T-helper 2 cell treated with Interferon-gamma antibody and Interleukin-4, amounts not matched to agents 5 μg/mL and 100 μg/mL, for 36 hours (primary cell): ENCODE measurements around the gene MYO9B.
A peak's percentile ranks its signal among the peaks of the same experiment; 100 is the strongest.

Source experiments
- DNase-seq: peaks from one replicate; pipeline ENCODE4 v3.0.0; 2021; ENCODE audit warnings: low spot score
- H3K27ac Mint-ChIP-seq: one replicate; pipeline ENCODE4 v1.8.0; 2021; ENCODE audit warnings: mild to moderate bottlenecking, mixed read lengths
- H3K27me3 Mint-ChIP-seq: one replicate; pipeline ENCODE4 v1.8.0; 2021; ENCODE audit warnings: low read depth, mixed read lengths
- H3K36me3 Mint-ChIP-seq: one replicate; pipeline ENCODE4 v1.8.0; 2021; ENCODE audit warnings: low read depth, mixed read lengths
- H3K4me1 Mint-ChIP-seq: one replicate; pipeline ENCODE4 v1.8.0; 2021; ENCODE audit warnings: low read depth, mixed read lengths
- H3K4me3 Mint-ChIP-seq: one replicate; pipeline ENCODE4 v1.8.0; 2022; ENCODE audit warnings: mild to moderate bottlenecking, moderate library complexity, mixed read lengths
- H3K9me3 Mint-ChIP-seq: one replicate; pipeline ENCODE4 v1.8.0; 2021; ENCODE audit warnings: mixed read lengths

MYO9B gene

GRCh38 chr19:17074634-17075034, 943 bp upstream of the MYO9B start:
- H3K4me3 Mint-ChIP-seq, result peak overlapping the region; percentile 100
- H3K9me3 Mint-ChIP-seq, result no peaks in the 10 kb centered on the region
- H3K36me3 Mint-ChIP-seq, result peaks cover 46% of the 10 kb centered on the region
- no peaks in the 10 kb centered on the region for H3K27me3 Mint-ChIP-seq
- H3K4me1 Mint-ChIP-seq, result peaks cover 30% of the 10 kb centered on the region
- DNase-seq, result no peak
- peak overlapping the region; percentile 99 for H3K27ac Mint-ChIP-seq

- Mint-ChIP-seq H3K9me3 (no peaks in the 10 kb centered on the region), H3K4me1 (peaks cover 37% of the 10 kb centered on the region), H3K27ac (peak overlapping the region; percentile 97), H3K36me3 (peaks cover 37% of the 10 kb centered on the region), H3K27me3 (no peaks in the 10 kb centered on the region), H3K4me3 (peak overlapping the region; percentile 99)
- DNase-seq, result peak; percentile 54
Measured at GRCh38 chr19:17075864-17076542, 426 bp downstream of the MYO9B start.

- peak; percentile 22 for DNase-seq
- Mint-ChIP-seq H3K4me1 (peaks cover 34% of the 10 kb centered on the region), H3K4me3 (peak overlapping the region; percentile 99), H3K9me3 (no peaks in the 10 kb centered on the region), H3K36me3 (peaks cover 34% of the 10 kb centered on the region), H3K27ac (peak overlapping the region; percentile 97), H3K27me3 (no peaks in the 10 kb centered on the region)
Measured at GRCh38 chr19:17076543-17076991, 990 bp downstream of the MYO9B start.

GRCh38 chr19:17077447-17078028, 2.0 kb downstream of the MYO9B start:
- Mint-ChIP-seq H3K36me3 (peaks cover 33% of the 10 kb centered on the region), H3K4me1 (peaks cover 39% of the 10 kb centered on the region), H3K4me3 (peak overlapping the region; percentile 99), H3K27me3 (no peaks in the 10 kb centered on the region), H3K9me3 (no peaks in the 10 kb centered on the region), H3K27ac (no peak overlapping the region)
- no peak for DNase-seq

- peaks cover 26% of the 10 kb centered on the region for H3K36me3 Mint-ChIP-seq
- no peaks in the 10 kb centered on the region for H3K27me3 Mint-ChIP-seq
- no peak overlapping the region for H3K27ac Mint-ChIP-seq
- peak overlapping the region; percentile 99 for H3K4me3 Mint-ChIP-seq
- no peak for DNase-seq
- H3K4me1 Mint-ChIP-seq, result peaks cover 37% of the 10 kb centered on the region
- no peaks in the 10 kb centered on the region for H3K9me3 Mint-ChIP-seq
Measured at GRCh38 chr19:17078036-17078919, 2.7 kb downstream of the MYO9B start.

- peak overlapping the region; percentile 78 for H3K27ac Mint-ChIP-seq
- no peaks in the 10 kb centered on the region for H3K27me3 Mint-ChIP-seq
- DNase-seq, result no peak
- H3K4me3 Mint-ChIP-seq, result peak overlapping the region; percentile 71
- H3K9me3 Mint-ChIP-seq, result no peaks in the 10 kb centered on the region
- peaks cover 20% of the 10 kb centered on the region for H3K36me3 Mint-ChIP-seq
- peaks cover 32% of the 10 kb centered on the region for H3K4me1 Mint-ChIP-seq
Measured at GRCh38 chr19:17078920-17079709, 3.5 kb downstream of the MYO9B start.

- H3K4me1 Mint-ChIP-seq, result peaks cover 32% of the 10 kb centered on the region
- H3K27ac Mint-ChIP-seq, result peak overlapping the region; percentile 78
- peaks cover 14% of the 10 kb centered on the region for H3K36me3 Mint-ChIP-seq
- H3K4me3 Mint-ChIP-seq, result peak overlapping the region; percentile 71
- peak; percentile 81 for DNase-seq
- H3K27me3 Mint-ChIP-seq, result no peaks in the 10 kb centered on the region
- no peaks in the 10 kb centered on the region for H3K9me3 Mint-ChIP-seq
Measured at GRCh38 chr19:17079710-17080439, 4.3 kb downstream of the MYO9B start.

- no peaks in the 10 kb centered on the region for H3K27me3 Mint-ChIP-seq
- peak overlapping the region; percentile 78 for H3K27ac Mint-ChIP-seq
- peaks cover 15% of the 10 kb centered on the region for H3K36me3 Mint-ChIP-seq
- peak overlapping the region; percentile 71 for H3K4me3 Mint-ChIP-seq
- DNase-seq, result no peak
- peaks cover 32% of the 10 kb centered on the region for H3K4me1 Mint-ChIP-seq
- H3K9me3 Mint-ChIP-seq, result no peaks in the 10 kb centered on the region
Measured at GRCh38 chr19:17080440-17080801, 4.8 kb downstream of the MYO9B start.

- Mint-ChIP-seq H3K27me3 (no peaks in the 10 kb centered on the region), H3K9me3 (no peaks in the 10 kb centered on the region), H3K36me3 (peaks cover 13% of the 10 kb centered on the region), H3K27ac (no peak overlapping the region), H3K4me1 (peaks cover 30% of the 10 kb centered on the region), H3K4me3 (no peak overlapping the region)
- DNase-seq, result no peak
Measured at GRCh38 chr19:17081672-17082630, 6.4 kb downstream of the MYO9B start.

- DNase-seq, result no peak
- H3K36me3 Mint-ChIP-seq, result peaks cover 17% of the 10 kb centered on the region
- H3K27me3 Mint-ChIP-seq, result no peaks in the 10 kb centered on the region
- no peak overlapping the region for H3K27ac Mint-ChIP-seq
- H3K4me1 Mint-ChIP-seq, result peaks cover 25% of the 10 kb centered on the region
- H3K9me3 Mint-ChIP-seq, result no peaks in the 10 kb centered on the region
- no peak overlapping the region for H3K4me3 Mint-ChIP-seq
Measured at GRCh38 chr19:17086120-17086519, 10.5 kb downstream of the MYO9B start.

- Mint-ChIP-seq H3K4me1 (peaks cover 24% of the 10 kb centered on the region), H3K9me3 (no peaks in the 10 kb centered on the region), H3K4me3 (no peak overlapping the region), H3K27ac (no peak overlapping the region), H3K36me3 (peaks cover 17% of the 10 kb centered on the region), H3K27me3 (no peaks in the 10 kb centered on the region)
- DNase-seq, result no peak
Measured at GRCh38 chr19:17086834-17087233, 11.3 kb downstream of the MYO9B start.

GRCh38 chr19:17088552-17088951, 13.0 kb downstream of the MYO9B start:
- Mint-ChIP-seq H3K27me3 (no peaks in the 10 kb centered on the region), H3K4me1 (peaks cover 22% of the 10 kb centered on the region), H3K9me3 (no peaks in the 10 kb centered on the region), H3K36me3 (peaks cover 20% of the 10 kb centered on the region), H3K4me3 (no peak overlapping the region), H3K27ac (no peak overlapping the region)
- no peak for DNase-seq
